GM23248 (cell line): Measurements from ENCODE around the gene PRELP. TPM values are rescaled to one million over a fixed set of nuclear protein-coding genes. Genes with fewer than 3 reads are reported as not detected.
"Not testable (repeated sequence)": the region's sequence is repeated elsewhere in the genome, so short reads cannot be mapped to it uniquely, and the experiment has no call there.

Source experiments
- DNase-seq: peaks from one replicate; pipeline ENCODE4 v3.0.0-alpha.2; 2015
- H2AFZ ChIP-seq: fragments of 200-600 bp; sonication (generic); 2 replicates; pipeline ENCODE4 v1.6.1; 2016; ENCODE audit warnings: antibody characterized with exemption
- H3F3A ChIP-seq: fragments of 200-600 bp; sonication (generic); 2 replicates; pipeline ENCODE4 v1.6.1; 2016; ENCODE audit warnings: mild to moderate bottlenecking, antibody characterized with exemption, mixed run types; ENCODE audit not compliant: insufficient read depth
- H3K27ac ChIP-seq: fragments of 200-600 bp; sonication (generic); 2 replicates; pipeline ENCODE4 v1.5.1; 2016; ENCODE audit warnings: mild to moderate bottlenecking
- H3K27me3 ChIP-seq: fragments of 200-600 bp; sonication (generic); replicated peaks from 2 replicates; pipeline ENCODE4 v1.6.1; 2016; ENCODE audit warnings: mild to moderate bottlenecking; ENCODE audit not compliant: insufficient read depth
- H3K36me3 ChIP-seq: fragments of 200-600 bp; sonication (generic); 2 replicates; pipeline ENCODE4 v1.6.1; 2016; ENCODE audit warnings: low read depth, mild to moderate bottlenecking
- H3K4me1 ChIP-seq: fragments of 200-600 bp; sonication (generic); 2 replicates; pipeline ENCODE4 v1.6.1; 2016; ENCODE audit warnings: mild to moderate bottlenecking; ENCODE audit not compliant: insufficient read depth
- H3K4me2 ChIP-seq: fragments of 200-600 bp; sonication (generic); one replicate; pipeline ENCODE4 v1.6.1; 2016; ENCODE audit warnings: mild to moderate bottlenecking; ENCODE audit not compliant: unreplicated experiment
- H3K4me3 ChIP-seq: fragments of 200-600 bp; sonication (generic); 2 replicates; pipeline ENCODE4 v1.5.1; 2016; ENCODE audit warnings: mild to moderate bottlenecking
- H3K79me2 ChIP-seq: fragments of 200-600 bp; sonication (generic); 2 replicates; pipeline ENCODE4 v1.6.1; 2016; ENCODE audit warnings: mild to moderate bottlenecking; ENCODE audit not compliant: insufficient read depth
- H3K9ac ChIP-seq: fragments of 200-600 bp; sonication (generic); 2 replicates; pipeline ENCODE4 v1.6.1; 2016; ENCODE audit warnings: mild to moderate bottlenecking
- H3K9me2 ChIP-seq: fragments of 200-600 bp; sonication (generic); 2 replicates; pipeline ENCODE4 v1.6.1; 2016; ENCODE audit warnings: mixed run types, mild to moderate bottlenecking, moderate library complexity; ENCODE audit not compliant: insufficient read depth
- H3K9me3 ChIP-seq: fragments of 200-600 bp; sonication (generic); one replicate; pipeline ENCODE4 v1.6.1; 2017; ENCODE audit warnings: low read depth
- H4K20me1 ChIP-seq: fragments of 200-600 bp; sonication (generic); 2 replicates; pipeline ENCODE4 v1.6.0; 2016; ENCODE audit not compliant: insufficient read depth
- EZH2 ChIP-seq: fragments of 200-600 bp; sonication (generic); IDR thresholded peaks from 2 replicates; pipeline ENCODE4 v1.6.1; 2018; ENCODE audit warnings: antibody characterized with exemption, mild to moderate bottlenecking; ENCODE audit not compliant: insufficient read depth, poor library complexity, severe bottlenecking
- EZH2phosphoT487 ChIP-seq: fragments of 200-600 bp; sonication (generic); IDR thresholded peaks from 2 replicates; pipeline ENCODE4 v1.6.1; 2018; ENCODE audit warnings: antibody characterized with exemption, moderate library complexity, mild to moderate bottlenecking, low read depth; ENCODE audit not compliant: insufficient read depth
- WGBS, 2 experiments: methylation state at CpG; one replicate each; pipeline ENCODE4 v1.1.6; 2015 to 2017; ENCODE audit warnings: low lambda C conversion rate in 2 of 2, low coverage in 1 of 2; ENCODE audit errors: missing lambda C conversion rate in 2 of 2; 5-methylcytosine and 5-hydroxymethylcytosine counted together
- in situ Hi-C: fragments of 300-500 bp; cut with MboI; formaldehyde crosslinking; loops from 2 replicates; pipeline ENCODE4 v1.15.0; 2020
- polyA plus RNA-seq: library from polyadenylated mRNA; unstranded; fragments of >200 nt; fragmentation: Nextera tagmentation; extraction: Ambion mirVana; gene quantifications from 2 replicates; pipeline ENCODE4 v1.2.1, GENCODE V29; 2016
- total RNA-seq: library from RNA; depleted of rRNA; stranded (reverse); fragments of >200 nt; shearing (Covaris generic); gene quantifications from 2 replicates; pipeline ENCODE4 v1.2.3, GENCODE V29; 2014

The PRELP gene
- total and polyA plus RNA-seq, 2 experiments from 2014 or later: 0.32 to 1.6 TPM

- Histone ChIP-seq H3K9ac (no peak overlapping the region), H3K4me1 (peaks cover 45% of the 10 kb centered on the region), H3K4me3 (no peak overlapping the region), H2AFZ (no peak overlapping the region), H3K9me2 (no peaks in the 10 kb centered on the region), H3K4me2 (no peak overlapping the region), H3K79me2 (no peaks in the 10 kb centered on the region), H3K9me3 (no peaks in the 10 kb centered on the region), H3K36me3 (no peaks in the 10 kb centered on the region), H4K20me1 (no peaks in the 10 kb centered on the region), H3K27ac (no peak overlapping the region), H3K27me3 (no peaks in the 10 kb centered on the region), H3F3A (peaks cover 6% of the 10 kb centered on the region)
- WGBS, 2 experiments: 83 to 87% methylated on average over 11 of the region's 11 CpGs
- DNase-seq: no peak
- TF ChIP-seq EZH2: no peak
- in situ Hi-C loops: no loop called here
Measured at GRCh38 chr1:203517426-203518110, 42.0 kb downstream of the PRELP start.

GRCh38 chr1:203518139-203518538 is 42.5 kb downstream of the PRELP start:
- H3K27me3 ChIP-seq, H3K79me2 ChIP-seq, H4K20me1 ChIP-seq, H3K9me3 ChIP-seq, H3K27ac ChIP-seq, H3K4me3 ChIP-seq, DNase-seq, H3K36me3 ChIP-seq, H2AFZ ChIP-seq, H3K4me2 ChIP-seq, in situ Hi-C loops, H3F3A ChIP-seq, H3K9me2 ChIP-seq, H3K9ac ChIP-seq: not testable (repeated sequence)
- WGBS, 2 experiments: 82 to 89% methylated on average over 4 of the region's 4 CpGs
- H3K4me1 ChIP-seq: peaks cover 41% of the 10 kb centered on the region

GRCh38 chr1:203518541-203518940 is 42.9 kb downstream of the PRELP start:
- Histone ChIP-seq H3K79me2 (no peaks in the 10 kb centered on the region), H3K9me3 (no peaks in the 10 kb centered on the region), H3K4me1 (peaks cover 37% of the 10 kb centered on the region), H2AFZ (no peak overlapping the region), H3K27me3 (no peaks in the 10 kb centered on the region), H3K4me2 (no peak overlapping the region), H3K9ac (no peak overlapping the region), H3K4me3 (no peak overlapping the region), H3K27ac (no peak overlapping the region), H4K20me1 (no peaks in the 10 kb centered on the region), H3K9me2 (no peaks in the 10 kb centered on the region), H3F3A (no peaks in the 10 kb centered on the region; the same call in 1 of the 2 replicates), H3K36me3 (no peaks in the 10 kb centered on the region)
- in situ Hi-C loops: no loop called here
- 93 to 96% methylated on average over 7 of the region's 7 CpGs for WGBS, 2 experiments
- TF ChIP-seq EZH2phosphoT487: no peak
- TF ChIP-seq EZH2: no peak
- DNase-seq: no peak

DNA sequence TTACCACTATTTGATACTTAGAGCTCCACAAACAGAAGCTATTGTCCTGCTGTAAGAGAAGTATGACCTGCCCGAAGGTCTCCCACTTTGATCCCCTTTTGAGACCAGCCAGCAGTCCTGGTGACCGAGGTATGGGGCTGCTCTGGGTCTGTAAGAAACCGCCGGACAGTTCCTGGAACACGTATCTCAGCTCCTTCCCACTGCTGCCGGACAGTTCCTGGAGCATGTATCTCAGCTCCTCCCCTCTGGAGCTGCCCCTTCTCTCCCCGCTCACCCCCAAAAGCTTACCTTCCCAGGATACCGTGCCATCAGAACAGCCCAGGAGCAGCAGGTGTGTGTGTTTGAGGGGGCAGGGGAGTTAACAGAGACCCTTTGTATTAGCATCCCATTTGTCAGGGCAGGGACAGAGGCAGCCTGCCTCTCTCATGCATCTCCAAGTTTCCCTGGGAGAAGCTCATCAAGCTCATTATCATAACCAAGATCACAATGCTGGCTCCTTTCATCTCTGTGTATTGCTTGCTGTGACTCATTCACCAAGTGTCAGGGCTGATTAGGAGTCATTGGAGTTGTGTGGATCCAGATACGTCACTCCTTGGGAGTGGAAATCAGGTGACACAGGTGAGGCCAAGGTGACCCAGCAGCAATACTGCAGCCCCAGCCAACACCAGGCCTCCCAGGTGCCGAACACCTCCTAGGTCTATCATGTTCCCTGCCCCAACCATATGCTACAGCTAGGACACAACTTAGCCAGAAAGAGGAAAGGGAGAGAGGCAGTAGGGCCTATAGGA is 43.6 kb downstream of the PRELP start:
- Histone ChIP-seq H2AFZ (no peak overlapping the region), H4K20me1 (no peaks in the 10 kb centered on the region), H3K9ac (no peak overlapping the region), H3K27me3 (no peaks in the 10 kb centered on the region), H3K4me1 (peaks cover 30% of the 10 kb centered on the region), H3K9me2 (no peaks in the 10 kb centered on the region), H3K9me3 (no peaks in the 10 kb centered on the region), H3F3A (no peaks in the 10 kb centered on the region; the same call in 1 of the 2 replicates), H3K27ac (no peak overlapping the region), H3K36me3 (no peaks in the 10 kb centered on the region), H3K4me3 (no peak overlapping the region), H3K4me2 (no peak overlapping the region), H3K79me2 (no peaks in the 10 kb centered on the region)
- in situ Hi-C loops: no loop called here
- no peak for TF ChIP-seq EZH2
- TF ChIP-seq EZH2phosphoT487: no peak
- DNase-seq: peak; percentile 17
- 91 to 93% methylated on average over 10 of the region's 10 CpGs for WGBS, 2 experiments
